Right lobe of liver (tissue), 6 donors: Measurements from ENCODE around the gene RPS6KB2. TPM values are rescaled to one million over a fixed set of nuclear protein-coding genes. Genes with fewer than 3 reads are reported as not detected.
A peak's percentile ranks its signal among the peaks of the same experiment; 100 is the strongest.

Experiments used
- ATAC-seq, 4 donors: fragments of 200-7000 bp; cut with Tn5 transposase; one replicate each; pipeline ENCODE4 v1.9.1; 2020; ENCODE audit warnings: mild to moderate bottlenecking in 4 of 4, moderate library complexity in 4 of 4
- DNase-seq, 3 donors: peaks; one replicate each; pipeline ENCODE4 v3.0.0-alpha.2; 2020
- H3K27ac ChIP-seq, 3 donors: fragments of 200-600 bp; one replicate each; pipeline ENCODE4 v1.8.0; 2022
- H3K27me3 ChIP-seq, 2 donors: fragments of 200-600 bp; one replicate each; pipeline ENCODE4 v1.8.0; 2022
- H3K36me3 ChIP-seq, 4 donors: fragments of 200-600 bp; sonication (generic) in 1 of 4; one replicate each; pipeline versions ENCODE4 v1.5.1 to v1.8.0; 2017 to 2022; ENCODE audit warnings: control low read depth in 1 of 4
- H3K4me1 ChIP-seq, 4 donors: fragments of 200-600 bp; sonication (generic) in 1 of 4; one replicate each; pipeline versions ENCODE4 v1.5.1 to v1.8.0; 2017 to 2022; ENCODE audit warnings: control low read depth in 1 of 4
- H3K4me3 ChIP-seq, 3 donors: fragments of 200-600 bp; one replicate each; pipeline ENCODE4 v1.8.0; 2022
- H3K9me3 ChIP-seq, 4 donors: fragments of 200-600 bp; sonication (generic) in 1 of 4; one replicate each; pipeline versions ENCODE4 v1.5.1 to v1.8.0; 2017 to 2022; ENCODE audit warnings: control low read depth in 1 of 4
- POLR2A ChIP-seq: fragments of 450-650 bp; IDR thresholded peaks from one replicate; pipeline ENCODE4 v1.6.1; 2017; ENCODE audit warnings: antibody characterized with exemption, mild to moderate bottlenecking
- WGBS: methylation state at CpG from one replicate; pipeline ENCODE4 v1.1.6; 2018; ENCODE audit warnings: low coverage, low lambda C conversion rate; ENCODE audit not compliant: insufficient coverage; ENCODE audit errors: missing lambda C conversion rate; 5-methylcytosine and 5-hydroxymethylcytosine counted together
- intact Hi-C, 2 donors: fragments of 100-400 bp; cut with DNase I; formaldehyde crosslinking; loops; one replicate each; pipeline versions ENCODE4 v1.11.2 to v1.14.1; 2022
- total RNA-seq, 6 experiments: library from RNA; depleted of rRNA in 2 of 6; stranded (reverse); fragments of >200 nt in 2 of 6; fragmentation: NEBNext Ultra II Directional in 3 of 6; extraction: Animal tissue kit (Norgen Biotek cat#: 25700) in 3 of 6; gene quantifications; one replicate each; pipeline versions ENCODE4 v1.1.0 to v1.2.4, GENCODE V29; 2016 to 2023
- TF ChIP-seq, protein P1 (sequence below), 4 donors: fragments of 200-600 bp in 3 of 4; fragments of 450-650 bp in 1 of 4; IDR thresholded peaks; one replicate each; pipeline versions ENCODE4 v1.5.1 to v1.8.0; 2016 to 2022; ENCODE audit warnings: antibody characterized with exemption in 4 of 4, mild to moderate bottlenecking in 2 of 4
- donor health status: DM: no; HTN: yes; CAD: no.
- donor health status: DM: no; HTN: no; CAD: no.
- donor health status: DM: no; HTN: no; CAD: no.
- donor health status: DM: no; HTN: yes; CAD: no.
- donor health status: DM: no; HTN: yes; CAD: no.

RPS6KB2 gene
- total RNA-seq, 6 experiments from 2014 or later = 18.8 to 37.1 (median 27.1) TPM

DNA sequence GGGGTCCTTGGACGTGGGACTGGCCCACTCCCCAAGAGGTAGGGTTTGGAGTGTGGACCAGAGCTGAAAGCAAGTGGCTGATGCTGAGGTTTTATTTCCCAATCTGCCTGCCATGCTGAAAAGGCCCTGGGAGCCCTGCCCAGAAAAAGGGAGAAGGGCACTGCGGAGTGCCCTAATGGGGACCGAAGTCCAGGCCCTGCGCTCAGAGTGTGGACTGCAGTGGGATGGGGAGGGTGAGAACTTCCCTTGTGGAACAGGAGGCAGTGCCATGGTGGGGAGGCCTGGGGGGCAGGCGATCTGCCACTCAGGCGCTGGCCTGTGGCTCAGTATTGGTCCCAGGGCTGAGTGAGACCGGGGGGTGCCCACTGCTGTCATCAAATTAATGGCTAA, 19.9 kb downstream of the RPS6KB2 start:
- DNase-seq = peak; percentile 73 to 86 (median 82)

DNA sequence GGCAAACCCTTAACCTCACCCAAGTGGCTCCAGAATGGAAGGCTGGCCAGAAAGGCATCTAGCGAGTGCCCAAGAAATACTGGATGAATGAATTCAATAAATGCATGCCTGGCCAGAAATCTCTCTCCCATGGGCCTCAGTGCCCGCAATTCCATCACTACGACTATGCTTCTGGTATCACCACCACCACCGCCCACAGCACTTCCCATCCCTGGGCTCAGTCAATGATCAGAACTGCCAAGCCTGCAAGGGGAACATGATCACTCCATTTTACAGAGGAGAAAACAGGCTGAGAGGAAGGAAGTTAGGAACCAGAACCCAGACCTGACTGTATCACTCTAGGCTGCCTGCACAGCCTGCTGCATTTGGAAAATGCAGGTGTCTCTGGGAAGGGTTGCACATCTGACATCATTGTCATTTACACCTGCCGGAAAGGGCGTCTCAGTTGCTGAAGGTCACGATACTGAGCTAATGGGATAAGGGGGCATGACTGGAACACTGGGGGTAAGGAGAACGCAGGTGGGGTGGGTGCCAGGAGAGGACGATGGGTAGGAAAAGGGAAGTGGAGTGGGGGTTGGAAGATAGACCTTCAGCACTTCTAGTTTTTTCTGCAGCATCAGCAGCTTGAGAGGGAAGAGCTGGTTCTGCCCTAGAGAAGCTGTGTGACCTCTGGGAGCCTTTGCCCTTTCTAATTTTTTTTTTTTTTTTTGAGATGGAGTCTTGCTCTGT, 21.0 kb downstream of the RPS6KB2 start:
- 64% methylated on average over 8 of the region's 9 CpGs for WGBS
- Histone ChIP-seq H3K4me3 (no peak overlapping the region), H3K9me3 (no peaks in the 10 kb centered on the region), H3K36me3 (no peaks in the 10 kb centered on the region), H3K4me1 (peaks cover 0 to 17% (median 0%) of the 10 kb centered on the region in 4 donors), H3K27ac (no peak overlapping the region), H3K27me3 (no peaks in the 10 kb centered on the region)
- TF ChIP-seq, protein P1, sequence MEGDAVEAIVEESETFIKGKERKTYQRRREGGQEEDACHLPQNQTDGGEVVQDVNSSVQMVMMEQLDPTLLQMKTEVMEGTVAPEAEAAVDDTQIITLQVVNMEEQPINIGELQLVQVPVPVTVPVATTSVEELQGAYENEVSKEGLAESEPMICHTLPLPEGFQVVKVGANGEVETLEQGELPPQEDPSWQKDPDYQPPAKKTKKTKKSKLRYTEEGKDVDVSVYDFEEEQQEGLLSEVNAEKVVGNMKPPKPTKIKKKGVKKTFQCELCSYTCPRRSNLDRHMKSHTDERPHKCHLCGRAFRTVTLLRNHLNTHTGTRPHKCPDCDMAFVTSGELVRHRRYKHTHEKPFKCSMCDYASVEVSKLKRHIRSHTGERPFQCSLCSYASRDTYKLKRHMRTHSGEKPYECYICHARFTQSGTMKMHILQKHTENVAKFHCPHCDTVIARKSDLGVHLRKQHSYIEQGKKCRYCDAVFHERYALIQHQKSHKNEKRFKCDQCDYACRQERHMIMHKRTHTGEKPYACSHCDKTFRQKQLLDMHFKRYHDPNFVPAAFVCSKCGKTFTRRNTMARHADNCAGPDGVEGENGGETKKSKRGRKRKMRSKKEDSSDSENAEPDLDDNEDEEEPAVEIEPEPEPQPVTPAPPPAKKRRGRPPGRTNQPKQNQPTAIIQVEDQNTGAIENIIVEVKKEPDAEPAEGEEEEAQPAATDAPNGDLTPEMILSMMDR (IDR thresholded peaks at IDR 0.05) = no peak
- TF ChIP-seq POLR2A = no peak
- DNase-seq (no peak), ATAC-seq (peak; percentile 2 to 39 (median 20))
- intact Hi-C loops = no loop called here

More for the DNA sequence above, 19.9 kb downstream of the RPS6KB2 start:
- Histone ChIP-seq H3K27ac (peak overlapping the region in 1 of 3 donors; percentile 8), H3K27me3 (no peaks in the 10 kb centered on the region), H3K9me3 (no peaks in the 10 kb centered on the region), H3K4me1 (peaks cover 0 to 21% (median 0%) of the 10 kb centered on the region in 4 donors), H3K4me3 (no peak overlapping the region), H3K36me3 (no peaks in the 10 kb centered on the region)
- intact Hi-C loops = no loop called here
- peak; percentile 67 to 76 (median 73) for ATAC-seq
- WGBS = 58% methylated on average over 6 of the region's 7 CpGs
- no peak for TF ChIP-seq POLR2A
- TF ChIP-seq, protein P1 (IDR thresholded peaks at IDR 0.05) = no peak

DNA sequence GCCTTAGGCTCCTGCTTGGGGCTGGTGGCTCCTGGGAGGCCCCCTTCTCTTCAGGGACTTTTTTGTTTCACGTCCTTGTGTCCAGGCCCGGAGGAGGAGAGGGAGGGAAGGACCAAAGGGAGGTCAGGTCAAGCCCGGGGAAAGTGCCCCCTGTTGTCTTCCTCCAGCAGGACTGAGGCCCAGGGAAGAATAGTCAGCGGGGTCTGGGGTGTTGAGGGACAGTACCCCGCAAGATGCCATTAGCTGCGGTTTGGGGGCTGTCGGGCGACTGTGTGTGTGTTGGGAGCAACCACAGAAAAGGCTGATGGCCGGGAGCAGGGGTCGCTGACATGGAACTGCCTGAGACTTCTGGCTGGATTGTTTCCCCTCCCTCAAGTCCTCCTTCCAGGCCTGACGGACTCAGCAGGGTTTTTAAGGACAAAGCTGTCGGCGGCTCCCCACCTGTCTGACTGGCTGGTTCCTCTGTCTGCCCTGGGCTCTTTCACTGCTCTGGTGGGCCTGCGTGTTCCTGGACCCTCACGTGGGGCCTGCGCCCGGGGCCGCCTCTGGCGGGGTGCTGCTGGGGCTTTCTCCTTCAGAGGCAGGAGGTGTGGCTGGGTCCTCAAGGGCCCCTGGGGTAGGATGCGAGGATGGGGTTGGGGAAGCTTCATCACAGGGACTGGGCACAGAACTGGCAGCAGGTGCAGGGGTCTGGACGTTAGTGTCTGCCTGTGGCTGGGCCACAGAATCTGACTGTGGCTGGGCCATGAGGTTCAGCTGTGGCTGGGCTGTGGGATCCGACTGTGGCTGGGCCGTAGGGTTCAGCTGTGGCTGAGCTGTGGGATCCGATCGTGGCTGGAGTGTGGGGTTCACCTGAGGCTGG, 22.7 kb downstream of the RPS6KB2 start:
- Histone ChIP-seq H3K9me3 (no peaks in the 10 kb centered on the region), H3K36me3 (no peaks in the 10 kb centered on the region), H3K27me3 (no peaks in the 10 kb centered on the region), H3K4me3 (no peak overlapping the region), H3K27ac (no peak overlapping the region), H3K4me1 (peaks cover 0 to 13% (median 0%) of the 10 kb centered on the region in 4 donors)
- WGBS = 96% methylated on average over 5 of the region's 25 CpGs
- intact Hi-C loops = no loop called here
- ATAC-seq = no peak
- TF ChIP-seq, protein P1 (IDR thresholded peaks at IDR 0.05) = no peak
- TF ChIP-seq POLR2A = no peak
- no peak for DNase-seq

DNA sequence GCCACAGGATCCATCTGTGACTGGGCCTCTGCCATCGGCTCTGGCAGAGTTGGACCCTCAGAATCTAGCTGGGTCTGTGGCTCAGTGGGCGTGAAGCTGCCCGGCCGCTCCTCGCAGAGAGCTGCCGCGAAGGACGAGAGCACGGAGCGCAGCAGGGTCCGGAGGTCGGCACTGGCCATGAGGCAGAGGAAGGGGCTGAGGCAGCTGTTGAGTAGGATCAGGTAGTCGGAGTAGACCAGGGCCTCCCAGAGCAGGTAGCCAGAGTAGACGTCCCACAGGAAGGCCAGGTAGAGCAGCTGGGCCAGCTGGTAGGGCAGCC, 23.3 kb downstream of the RPS6KB2 start:
- Histone ChIP-seq H3K4me1 (peaks cover 0 to 13% (median 0%) of the 10 kb centered on the region in 4 donors), H3K27me3 (no peaks in the 10 kb centered on the region), H3K27ac (no peak overlapping the region), H3K36me3 (no peaks in the 10 kb centered on the region), H3K9me3 (no peaks in the 10 kb centered on the region), H3K4me3 (no peak overlapping the region)
- intact Hi-C loops = no loop called here
- no peak for DNase-seq
- ATAC-seq = no peak
- WGBS = 96% methylated on average over 8 of the region's 14 CpGs
- no peak for TF ChIP-seq POLR2A
- TF ChIP-seq, protein P1 (IDR thresholded peaks at IDR 0.05) = no peak
